Fibroblast of lung (primary cell): ENCODE results near the gene RUNX1. TPM values are rescaled to one million over a fixed set of nuclear protein-coding genes. Genes with fewer than 3 reads are reported as not detected.
A peak's percentile ranks its signal among the peaks of the same experiment; 100 is the strongest.

Experiments used
- DNase-seq, 2 donors: peaks; one replicate each; pipeline versions ENCODE4 v3.0.0 to v3.0.0-alpha.2; 2010; ENCODE audit warnings: low read depth in 2 of 2
- H2AFZ ChIP-seq: 2 replicates; pipeline ENCODE4 v1.5.1; 2012; ENCODE audit warnings: low read length, control low read depth, inconsistent platforms
- H3K27ac ChIP-seq: 2 replicates; pipeline ENCODE4 v1.5.1; 2011; ENCODE audit warnings: low read length, control low read depth; ENCODE audit not compliant: insufficient read depth
- H3K27me3 ChIP-seq: 2 replicates; pipeline ENCODE4 v1.5.1; 2011; ENCODE audit warnings: mild to moderate bottlenecking, low read length; ENCODE audit not compliant: control insufficient read depth, insufficient read depth
- H3K36me3 ChIP-seq: 2 replicates; pipeline ENCODE4 v1.5.1; 2011; ENCODE audit warnings: low read length; ENCODE audit not compliant: control insufficient read depth, insufficient read depth
- H3K4me1 ChIP-seq: 2 replicates; pipeline ENCODE4 v1.5.1; 2011; ENCODE audit warnings: low read length; ENCODE audit not compliant: control insufficient read depth, insufficient read depth; ENCODE audit errors: extremely low read depth
- H3K4me2 ChIP-seq: 2 replicates; pipeline ENCODE4 v1.5.1; 2011; ENCODE audit warnings: low read length, control low read depth; ENCODE audit not compliant: insufficient read depth; ENCODE audit errors: extremely low read depth
- H3K4me3 ChIP-seq, 4 experiments: fragments of 200-600 bp in 1 of 4; sonication (generic) in 1 of 4; replicated peaks in 1 of 4; 2 replicates each; pipeline ENCODE4 v1.5.1; 2011 to 2016; ENCODE audit warnings: low read length in 4 of 4, low read depth in 3 of 4, mild to moderate bottlenecking in 3 of 4, control low read depth in 2 of 4, inconsistent platforms in 1 of 4, mixed read lengths in 1 of 4; ENCODE audit not compliant: insufficient read depth in 1 of 4; ENCODE audit errors: control extremely low read depth in 1 of 4
- H3K79me2 ChIP-seq: 2 replicates; pipeline ENCODE4 v1.5.1; 2012; ENCODE audit warnings: mild to moderate bottlenecking, low read length, inconsistent platforms; ENCODE audit not compliant: control insufficient read depth, insufficient read depth
- H3K9ac ChIP-seq: 2 replicates; pipeline ENCODE4 v1.5.1; 2011; ENCODE audit warnings: mild to moderate bottlenecking, low read length, control low read depth; ENCODE audit not compliant: insufficient read depth
- H3K9me3 ChIP-seq: 2 replicates; pipeline ENCODE4 v1.5.1; 2012; ENCODE audit warnings: low read depth, low read length; ENCODE audit not compliant: control insufficient read depth, insufficient read depth
- H4K20me1 ChIP-seq: 2 replicates; pipeline ENCODE4 v1.5.1; 2011; ENCODE audit warnings: low read length; ENCODE audit not compliant: control insufficient read depth, insufficient read depth; ENCODE audit errors: extremely low read depth
- EZH2 ChIP-seq: IDR thresholded peaks from 2 replicates; pipeline ENCODE4 v1.5.1; 2012; ENCODE audit warnings: low read length, control low read depth, mild to moderate bottlenecking; ENCODE audit errors: missing control alignments
- polyA plus RNA-seq, 2 donors: library from polyadenylated mRNA; depleted of rRNA in 1 of 2; stranded (reverse) in 1 of 2; unstranded in 1 of 2; fragments of >200 nt; gene quantifications; 2 replicates each; pipeline ENCODE4 v1.2.1, GENCODE V29; 2011 to 2012; ENCODE audit warnings: missing spikeins in 1 of 2
- total RNA-seq: library from RNA; depleted of rRNA; stranded (reverse); fragments of >200 nt; gene quantifications from 2 replicates; pipeline ENCODE4 v1.2.1, GENCODE V29; 2014
- TF ChIP-seq, protein P1 (sequence below), 2 donors: IDR thresholded peaks in 1 of 2; conservative IDR thresholded peaks in 1 of 2; 1 replicate in 1 of 2; 2 replicates in 1 of 2; pipeline ENCODE4 v1.5.1; 2011 to 2012; ENCODE audit warnings: low read length in 2 of 2, control low read depth in 1 of 2, inconsistent platforms in 1 of 2, low read depth in 1 of 2, mild to moderate bottlenecking in 1 of 2

RUNX1 gene
- total and polyA plus RNA-seq, 2 donors (not counting 1 experiment from before 2014, with no cell fraction given), result 23.1 to 41.6 TPM

DNA sequence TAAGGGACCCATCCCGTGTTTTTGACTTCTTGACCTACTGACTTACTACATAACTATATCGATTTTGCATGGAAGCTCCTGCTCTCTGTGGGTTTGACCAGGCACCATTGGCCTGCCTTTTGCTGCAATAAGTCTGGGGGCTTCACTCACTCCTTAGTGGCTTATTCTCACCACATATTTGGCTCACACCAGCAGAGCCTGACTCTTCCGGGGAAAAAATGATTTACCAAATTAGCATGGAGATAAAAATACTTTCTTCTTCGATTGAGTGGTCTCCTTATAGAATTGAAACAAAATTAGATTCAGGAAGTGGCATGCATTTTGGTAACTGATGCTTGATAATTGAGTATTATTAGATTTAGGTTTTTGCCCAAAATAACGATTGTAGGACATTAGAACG, 129.7 kb downstream of the RUNX1 start:
- H3K36me3 ChIP-seq, result no peaks in the 10 kb centered on the region
- no peaks in the 10 kb centered on the region for H3K79me2 ChIP-seq

DNA sequence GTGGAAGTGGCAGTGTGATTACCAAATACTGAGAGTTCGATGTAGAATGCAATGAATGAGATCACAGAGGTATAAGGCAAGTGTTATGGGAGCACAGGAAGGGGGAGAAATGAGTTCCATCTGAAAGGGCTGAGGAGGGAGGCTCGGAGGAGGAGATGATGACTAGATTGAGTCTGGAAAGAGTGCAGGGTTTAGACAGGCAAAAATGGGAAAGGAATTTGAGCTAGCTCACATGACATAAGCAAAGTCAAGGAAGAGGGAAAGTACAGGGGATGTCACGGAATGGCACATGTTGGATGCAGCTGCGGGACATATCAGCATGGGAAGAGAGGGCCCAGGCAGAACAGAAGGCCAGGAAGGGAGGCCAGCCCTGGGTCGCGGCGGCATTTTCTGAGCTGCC, 132.7 kb downstream of the RUNX1 start:
- Histone ChIP-seq H3K9ac (no peak overlapping the region), H4K20me1 (no peaks in the 10 kb centered on the region), H3K27ac (peak overlapping the region; percentile 55), H2AFZ (no peak overlapping the region), H3K4me3 (no peak overlapping the region), H3K27me3 (no peaks in the 10 kb centered on the region), H3K36me3 (no peaks in the 10 kb centered on the region), H3K9me3 (no peaks in the 10 kb centered on the region), H3K79me2 (no peaks in the 10 kb centered on the region), H3K4me2 (no peak overlapping the region), H3K4me1 (peaks cover 29% of the 10 kb centered on the region)
- peak in 1 of 2 donors; percentile 77 for DNase-seq
- TF ChIP-seq EZH2, result no peak
- TF ChIP-seq, protein P1, sequence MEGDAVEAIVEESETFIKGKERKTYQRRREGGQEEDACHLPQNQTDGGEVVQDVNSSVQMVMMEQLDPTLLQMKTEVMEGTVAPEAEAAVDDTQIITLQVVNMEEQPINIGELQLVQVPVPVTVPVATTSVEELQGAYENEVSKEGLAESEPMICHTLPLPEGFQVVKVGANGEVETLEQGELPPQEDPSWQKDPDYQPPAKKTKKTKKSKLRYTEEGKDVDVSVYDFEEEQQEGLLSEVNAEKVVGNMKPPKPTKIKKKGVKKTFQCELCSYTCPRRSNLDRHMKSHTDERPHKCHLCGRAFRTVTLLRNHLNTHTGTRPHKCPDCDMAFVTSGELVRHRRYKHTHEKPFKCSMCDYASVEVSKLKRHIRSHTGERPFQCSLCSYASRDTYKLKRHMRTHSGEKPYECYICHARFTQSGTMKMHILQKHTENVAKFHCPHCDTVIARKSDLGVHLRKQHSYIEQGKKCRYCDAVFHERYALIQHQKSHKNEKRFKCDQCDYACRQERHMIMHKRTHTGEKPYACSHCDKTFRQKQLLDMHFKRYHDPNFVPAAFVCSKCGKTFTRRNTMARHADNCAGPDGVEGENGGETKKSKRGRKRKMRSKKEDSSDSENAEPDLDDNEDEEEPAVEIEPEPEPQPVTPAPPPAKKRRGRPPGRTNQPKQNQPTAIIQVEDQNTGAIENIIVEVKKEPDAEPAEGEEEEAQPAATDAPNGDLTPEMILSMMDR (conservative IDR thresholded peaks at IDR 0.05 in 1 of 2, IDR thresholded peaks at IDR 0.05 in 1 of 2; ENCODE audit: low read depth in 1 of 2, low read length in 2 of 2), result no peak

More for the DNA sequence above, 129.7 kb downstream of the RUNX1 start:
- Histone ChIP-seq H3K4me1 (peaks cover 20% of the 10 kb centered on the region), H3K9me3 (no peaks in the 10 kb centered on the region), H3K4me2 (no peak overlapping the region), H3K27ac (no peak overlapping the region), H4K20me1 (no peaks in the 10 kb centered on the region), H3K9ac (no peak overlapping the region), H2AFZ (no peak overlapping the region), H3K4me3 (no peak overlapping the region), H3K27me3 (no peaks in the 10 kb centered on the region)
- no peak for DNase-seq
- TF ChIP-seq, protein P1 (conservative IDR thresholded peaks at IDR 0.05 in 1 of 2, IDR thresholded peaks at IDR 0.05 in 1 of 2; ENCODE audit: low read depth in 1 of 2, low read length in 2 of 2), result no peak
- no peak for TF ChIP-seq EZH2

DNA sequence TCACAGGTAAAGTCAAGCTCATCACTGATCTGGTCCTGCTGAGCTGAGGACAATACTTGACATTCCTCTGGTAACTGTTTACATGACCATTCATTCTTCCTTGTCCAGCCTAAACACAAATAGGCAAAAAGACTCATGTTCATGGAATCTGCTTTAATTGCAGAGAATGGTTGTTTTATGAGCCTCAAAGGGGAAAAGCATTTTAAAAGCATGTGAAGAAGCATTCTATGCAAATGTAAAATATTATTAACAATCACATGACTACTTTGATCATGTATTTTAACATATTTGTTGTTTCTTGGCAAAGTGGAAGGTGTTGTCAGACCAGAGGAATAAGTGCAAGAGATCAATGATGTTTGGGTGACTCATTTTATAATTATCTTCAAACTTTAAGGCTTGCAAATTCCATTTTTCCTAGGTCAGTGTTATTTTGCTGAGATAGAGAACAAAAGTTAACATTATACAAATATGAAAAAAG, 133.7 kb downstream of the RUNX1 start:
- H4K20me1 ChIP-seq, result no peaks in the 10 kb centered on the region
- H3K79me2 ChIP-seq, result no peaks in the 10 kb centered on the region
- H3K27ac ChIP-seq, result no peak overlapping the region

More for the DNA sequence above, 133.7 kb downstream of the RUNX1 start:
- Histone ChIP-seq H3K4me2 (peak overlapping the region; percentile 21), H2AFZ (no peak overlapping the region), H3K27me3 (no peaks in the 10 kb centered on the region), H3K9me3 (no peaks in the 10 kb centered on the region), H3K9ac (no peak overlapping the region), H3K4me1 (peaks cover 29% of the 10 kb centered on the region), H3K4me3 (no peak overlapping the region), H3K36me3 (no peaks in the 10 kb centered on the region)
- DNase-seq, result peak; percentile 58 to 78
- no peak for TF ChIP-seq EZH2
- TF ChIP-seq, protein P1 (conservative IDR thresholded peaks at IDR 0.05 in 1 of 2, IDR thresholded peaks at IDR 0.05 in 1 of 2; ENCODE audit: low read depth in 1 of 2, low read length in 2 of 2), result no peak
